ENCODE data around the gene SCIN.

SCIN gene

GRCh38 chr7:12699299-12699698, 128.8 kb downstream of the SCIN start:
- no peak for DNase-seq (ENCODE audit: low read depth)
- H3K4me3 ChIP-seq (ENCODE audit: control insufficient read depth, low read depth, low read length): no peak overlapping the region
- TF ChIP-seq, protein P1, sequence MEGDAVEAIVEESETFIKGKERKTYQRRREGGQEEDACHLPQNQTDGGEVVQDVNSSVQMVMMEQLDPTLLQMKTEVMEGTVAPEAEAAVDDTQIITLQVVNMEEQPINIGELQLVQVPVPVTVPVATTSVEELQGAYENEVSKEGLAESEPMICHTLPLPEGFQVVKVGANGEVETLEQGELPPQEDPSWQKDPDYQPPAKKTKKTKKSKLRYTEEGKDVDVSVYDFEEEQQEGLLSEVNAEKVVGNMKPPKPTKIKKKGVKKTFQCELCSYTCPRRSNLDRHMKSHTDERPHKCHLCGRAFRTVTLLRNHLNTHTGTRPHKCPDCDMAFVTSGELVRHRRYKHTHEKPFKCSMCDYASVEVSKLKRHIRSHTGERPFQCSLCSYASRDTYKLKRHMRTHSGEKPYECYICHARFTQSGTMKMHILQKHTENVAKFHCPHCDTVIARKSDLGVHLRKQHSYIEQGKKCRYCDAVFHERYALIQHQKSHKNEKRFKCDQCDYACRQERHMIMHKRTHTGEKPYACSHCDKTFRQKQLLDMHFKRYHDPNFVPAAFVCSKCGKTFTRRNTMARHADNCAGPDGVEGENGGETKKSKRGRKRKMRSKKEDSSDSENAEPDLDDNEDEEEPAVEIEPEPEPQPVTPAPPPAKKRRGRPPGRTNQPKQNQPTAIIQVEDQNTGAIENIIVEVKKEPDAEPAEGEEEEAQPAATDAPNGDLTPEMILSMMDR (IDR thresholded peaks at IDR 0.05; ENCODE audit: control insufficient read depth, insufficient read depth, low read depth, low read length, missing control alignments): no peak

DNA sequence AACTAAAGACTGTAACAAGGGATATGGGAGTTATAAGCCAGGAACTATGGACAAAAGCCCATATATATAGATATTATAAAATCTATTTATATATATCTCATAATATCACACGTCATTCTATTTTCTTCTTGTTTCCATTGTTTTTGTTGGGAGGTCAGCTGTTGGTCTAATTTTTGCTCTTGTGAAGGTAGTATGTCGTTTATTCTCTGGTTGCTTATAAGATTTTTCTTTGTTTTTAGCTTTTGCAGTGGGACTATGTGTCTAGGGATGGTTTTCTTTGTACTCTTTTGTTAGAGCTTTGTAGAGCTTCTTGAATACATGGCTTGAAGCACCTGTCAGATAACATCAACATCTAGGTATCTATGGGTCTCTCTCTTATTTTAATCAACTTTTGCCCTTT, 130.9 kb downstream of the SCIN start:
- TF ChIP-seq, protein P1 (IDR thresholded peaks at IDR 0.05; ENCODE audit: control insufficient read depth, insufficient read depth, low read depth, low read length, missing control alignments): no peak
- no peak overlapping the region for H3K4me3 ChIP-seq (ENCODE audit: control insufficient read depth, low read depth, low read length)
- no peak for DNase-seq (ENCODE audit: low read depth)

- TF ChIP-seq, protein P1 (IDR thresholded peaks at IDR 0.05; ENCODE audit: control insufficient read depth, insufficient read depth, low read depth, low read length, missing control alignments): no peak
- DNase-seq (ENCODE audit: low read depth): no peak
- H3K4me3 ChIP-seq (ENCODE audit: control insufficient read depth, low read depth, low read length): no peak overlapping the region
Observed at GRCh38 chr7:12703881-12704280, 133.4 kb downstream of the SCIN start.

DNA sequence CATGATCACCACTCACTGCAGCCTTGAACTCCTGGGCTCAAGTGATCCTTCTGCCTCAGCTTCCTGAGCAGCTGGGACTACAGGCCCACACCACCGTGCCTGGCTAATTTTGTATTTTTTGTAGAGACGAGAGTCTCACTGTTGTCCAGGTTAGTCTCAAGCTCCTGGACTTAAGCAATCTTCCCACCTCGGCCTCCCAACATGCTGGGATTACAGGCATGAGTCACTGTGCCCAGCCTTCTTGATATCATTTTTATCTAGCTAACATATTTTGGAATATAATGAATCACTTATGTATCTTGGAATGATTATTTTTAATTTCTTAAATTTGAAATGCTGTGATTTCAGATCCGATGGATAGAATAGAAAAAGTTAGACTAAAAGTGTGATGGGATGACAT, 135.4 kb downstream of the SCIN start:
- no peak overlapping the region for H3K4me3 ChIP-seq (ENCODE audit: control insufficient read depth, low read depth, low read length)
- no peak for DNase-seq (ENCODE audit: low read depth)
- TF ChIP-seq, protein P1 (IDR thresholded peaks at IDR 0.05; ENCODE audit: control insufficient read depth, insufficient read depth, low read depth, low read length, missing control alignments): no peak

- TF ChIP-seq, protein P1 (IDR thresholded peaks at IDR 0.05; ENCODE audit: control insufficient read depth, insufficient read depth, low read depth, low read length, missing control alignments): no peak
- no peak overlapping the region for H3K4me3 ChIP-seq (ENCODE audit: control insufficient read depth, low read depth, low read length)
- DNase-seq (ENCODE audit: low read depth): no peak
Observed at GRCh38 chr7:12706900-12707536, 136.5 kb downstream of the SCIN start.

- no peak for DNase-seq (ENCODE audit: low read depth)
- TF ChIP-seq, protein P1 (IDR thresholded peaks at IDR 0.05; ENCODE audit: control insufficient read depth, insufficient read depth, low read depth, low read length, missing control alignments): no peak
- no peak overlapping the region for H3K4me3 ChIP-seq (ENCODE audit: control insufficient read depth, low read depth, low read length)
Observed at GRCh38 chr7:12708314-12708713, 137.8 kb downstream of the SCIN start.
